H1 (cell line): Measurements from ENCODE around the gene ZNF74. TPM values are rescaled to one million over a fixed set of nuclear protein-coding genes. Genes with fewer than 3 reads are reported as not detected.

Source experiments
- HDAC6 ChIP-seq: IDR thresholded peaks from one replicate; pipeline ENCODE4 v1.7.1; 2012; ENCODE audit warnings: low read depth, mild to moderate bottlenecking, inconsistent platforms, low read length, moderate library complexity
- RXRA ChIP-seq: IDR thresholded peaks from 2 replicates; pipeline ENCODE4 v1.6.1; 2011; ENCODE audit warnings: low read depth, mild to moderate bottlenecking, low read length, moderate library complexity; ENCODE audit not compliant: insufficient read depth
- TAF1 ChIP-seq: IDR thresholded peaks from 2 replicates; pipeline ENCODE4 v1.6.1; 2011; ENCODE audit warnings: mild to moderate bottlenecking, low read depth, low read length
- polyA plus RNA-seq, 7 experiments: library from polyadenylated mRNA; depleted of rRNA in 3 of 7; stranded (reverse) in 5 of 7; unstranded in 2 of 7; fragments of >200 nt in 5 of 7; fragments of 200-250 nt in 2 of 7; gene quantifications; 1 replicate in 5 of 7; 2 replicates in 1 of 7; 4 replicates in 1 of 7; pipeline versions ENCODE4 v1.2.1 to v1.2.3, GENCODE V29; 2011 to 2013; ENCODE audit warnings: missing spikeins in 2 of 7, mixed read lengths in 2 of 7
- total RNA-seq: library from RNA; stranded (reverse); fragmentation: NEBNext Ultra II Directional; extraction: Animal tissue kit (Norgen Biotek cat#: 25700); gene quantifications from 2 replicates; pipeline ENCODE4 v1.2.1, GENCODE V29; 2021

ZNF74 gene
- total and polyA plus RNA-seq, 2 of the 8 experiments (the other 6 are each of a cell fraction or from before 2014, with no cell fraction given) = 29.7 to 45.7 TPM

DNA sequence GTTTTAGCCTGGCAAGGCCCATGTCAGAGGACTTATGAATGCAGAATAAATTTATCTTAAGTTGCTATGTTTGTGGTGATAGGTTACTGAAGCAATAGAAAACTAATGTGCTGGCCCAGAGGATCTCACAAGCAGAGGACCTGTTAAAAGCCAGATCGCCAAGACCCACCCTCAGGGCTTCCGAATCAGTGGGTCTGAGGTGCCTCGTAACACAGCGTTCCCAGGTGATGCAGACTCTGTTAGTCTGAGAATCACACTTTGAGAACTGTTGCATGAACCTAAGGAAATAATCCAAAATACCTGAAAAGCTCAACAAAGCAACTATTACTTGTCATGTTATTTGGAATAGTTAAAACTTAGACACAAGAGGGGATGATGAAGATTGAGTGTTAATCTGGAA lies 50.4 kb downstream of the ZNF74 start (continued):
- TF ChIP-seq HDAC6 (no peak), TAF1 (no peak), RXRA (no peak)
